GM23338 (cell line): ENCODE results near the gene ATG7. TPM values are rescaled to one million over a fixed set of nuclear protein-coding genes. Genes with fewer than 3 reads are reported as not detected.

Experiments used
- ATAC-seq: fragments of 200-7000 bp; cut with Tn5 transposase; 3 replicates; pipeline ENCODE4 v1.9.1; 2020
- DNase-seq: peaks from one replicate; pipeline ENCODE4 v3.0.0-alpha.2; 2015; ENCODE audit warnings: low spot score
- H2AFZ ChIP-seq: fragments of 200-600 bp; sonication (generic); 2 replicates; pipeline ENCODE4 v1.8.0; 2016; ENCODE audit warnings: antibody characterized with exemption, mild to moderate bottlenecking, moderate library complexity
- H3F3A ChIP-seq: fragments of 200-600 bp; sonication (generic); replicated peaks from 2 replicates; pipeline ENCODE4 v1.8.0; 2017; ENCODE audit warnings: antibody characterized with exemption, mixed run types, low read depth
- H3K27ac ChIP-seq: fragments of 200-600 bp; sonication (generic); 2 replicates; pipeline ENCODE4 v1.6.1; 2016; ENCODE audit warnings: low read depth
- H3K27me3 ChIP-seq: fragments of 200-600 bp; sonication (generic); 2 replicates; pipeline ENCODE4 v1.8.0; 2016; ENCODE audit warnings: mild to moderate bottlenecking, mixed run types, moderate library complexity; ENCODE audit not compliant: insufficient read depth
- H3K36me3 ChIP-seq: fragments of 200-600 bp; sonication (generic); 2 replicates; pipeline ENCODE4 v1.8.0; 2016; ENCODE audit warnings: mild to moderate bottlenecking; ENCODE audit not compliant: insufficient read depth
- H3K4me1 ChIP-seq: fragments of 200-600 bp; sonication (generic); 2 replicates; pipeline ENCODE4 v1.8.0; 2016; ENCODE audit warnings: mild to moderate bottlenecking, moderate library complexity; ENCODE audit not compliant: insufficient read depth
- H3K4me2 ChIP-seq: fragments of 200-600 bp; sonication (generic); 2 replicates; pipeline ENCODE4 v1.7.1; 2017; ENCODE audit warnings: mixed run types
- H3K4me3 ChIP-seq: fragments of 200-600 bp; sonication (generic); 2 replicates; pipeline ENCODE4 v1.6.1; 2016; ENCODE audit warnings: mixed run types
- H3K79me2 ChIP-seq: fragments of 200-600 bp; sonication (generic); replicated peaks from 2 replicates; pipeline ENCODE4 v1.8.0; 2017; ENCODE audit warnings: mild to moderate bottlenecking; ENCODE audit not compliant: insufficient read depth
- H3K9me2 ChIP-seq: fragments of 200-600 bp; sonication (generic); 2 replicates; pipeline ENCODE4 v1.8.0; 2017; ENCODE audit not compliant: insufficient read depth
- H4K20me1 ChIP-seq: fragments of 200-600 bp; sonication (generic); replicated peaks from 2 replicates; pipeline ENCODE4 v1.8.0; 2017; ENCODE audit warnings: mild to moderate bottlenecking; ENCODE audit not compliant: insufficient read depth
- H3K27ac Mint-ChIP-seq: 2 replicates; pipeline ENCODE4 v1.8.0; 2020; ENCODE audit warnings: inconsistent platforms, mild to moderate bottlenecking, moderate library complexity, mixed read lengths
- H3K27me3 Mint-ChIP-seq: 3 replicates; pipeline ENCODE4 v1.8.0; 2022; ENCODE audit warnings: low read depth, mild to moderate bottlenecking, moderate library complexity, mixed read lengths, inconsistent platforms; ENCODE audit not compliant: insufficient read depth, poor library complexity
- H3K36me3 Mint-ChIP-seq: 3 replicates; pipeline ENCODE4 v1.8.0; 2021; ENCODE audit warnings: low read depth, mild to moderate bottlenecking, inconsistent platforms, moderate library complexity, mixed read lengths
- H3K4me1 Mint-ChIP-seq: 3 replicates; pipeline ENCODE4 v1.8.0; 2020; ENCODE audit warnings: mild to moderate bottlenecking, inconsistent platforms, mixed read lengths
- H3K4me3 Mint-ChIP-seq: 3 replicates; pipeline ENCODE4 v1.8.0; 2021; ENCODE audit warnings: moderate library complexity, mild to moderate bottlenecking, inconsistent platforms, mixed read lengths
- H3K9me3 Mint-ChIP-seq: 3 replicates; pipeline ENCODE4 v1.8.0; 2020; ENCODE audit warnings: moderate library complexity, mild to moderate bottlenecking, inconsistent platforms, mixed read lengths
- CREB1 ChIP-seq: fragments of 250-450 bp; sonication (Bioruptor Pico); IDR thresholded peaks from 2 replicates; pipeline ENCODE4 v1.5.0; 2020; ENCODE audit warnings: low read depth, mild to moderate bottlenecking, moderate library complexity
- EZH2 ChIP-seq: fragments of 200-600 bp; sonication (generic); IDR thresholded peaks from one replicate; pipeline ENCODE4 v1.8.0; 2017; ENCODE audit warnings: antibody characterized with exemption, mild to moderate bottlenecking, low read depth; ENCODE audit not compliant: unreplicated experiment
- EZH2phosphoT487 ChIP-seq: fragments of 200-600 bp; sonication (generic); IDR thresholded peaks from one replicate; pipeline ENCODE4 v1.8.1; 2018; ENCODE audit warnings: antibody characterized with exemption; ENCODE audit not compliant: unreplicated experiment
- JUNB ChIP-seq: IDR thresholded peaks from one replicate; pipeline ENCODE4 v1.6.1; 2016; ENCODE audit warnings: antibody characterized with exemption; ENCODE audit not compliant: unreplicated experiment
- NANOG ChIP-seq: IDR thresholded peaks from 2 replicates; pipeline ENCODE4 v1.6.1; 2016; ENCODE audit warnings: antibody characterized with exemption, borderline replicate concordance
- POLR2AphosphoS5 ChIP-seq: IDR thresholded peaks from 2 replicates; pipeline ENCODE4 v1.6.1; 2016; ENCODE audit warnings: antibody characterized with exemption, low read depth
- REST ChIP-seq: IDR thresholded peaks from one replicate; pipeline ENCODE4 v1.6.1; 2018; ENCODE audit warnings: antibody characterized with exemption; ENCODE audit not compliant: unreplicated experiment
- ZNF114 ChIP-seq: fragments of 250-450 bp; sonication (Bioruptor Pico); IDR thresholded peaks from 2 replicates; pipeline ENCODE4 v1.5.0; 2020; ENCODE audit warnings: mild to moderate bottlenecking, moderate library complexity
- ZNF331 ChIP-seq: fragments of 250-450 bp; sonication (Bioruptor Pico); IDR thresholded peaks from 2 replicates; pipeline ENCODE4 v1.5.0; 2020; ENCODE audit warnings: low read depth, mild to moderate bottlenecking, moderate library complexity
- polyA plus RNA-seq: library from polyadenylated mRNA; unstranded; fragments of >200 nt; fragmentation: Nextera tagmentation; extraction: Ambion mirVana; gene quantifications from 2 replicates; pipeline ENCODE4 v1.2.1, GENCODE V29; 2016
- total RNA-seq: library from RNA; depleted of rRNA; stranded (reverse); fragments of >200 nt; shearing (Covaris generic); gene quantifications from 2 replicates; pipeline ENCODE4 v1.2.3, GENCODE V29; 2014
- TF ChIP-seq, protein P1 (sequence below): IDR thresholded peaks from 2 replicates; pipeline ENCODE4 v1.6.1; 2016; ENCODE audit warnings: antibody characterized with exemption
- TF ChIP-seq, protein P2 (sequence below), 2 experiments: fragments of 200-600 bp in 1 of 2; sonication (generic) in 1 of 2; conservative IDR thresholded peaks; 2 replicates each; pipeline versions ENCODE4 v1.5.1 to v1.6.1; 2016 to 2017; ENCODE audit warnings: antibody characterized with exemption in 2 of 2, low read depth in 2 of 2, mild to moderate bottlenecking in 2 of 2, moderate library complexity in 1 of 2

ATG7 gene
- total and polyA plus RNA-seq, 2 experiments from 2014 or later = 16.2 to 36.7 TPM

GRCh38 chr3:11245827-11246662 lies 26.2 kb upstream of the ATG7 start (continued):
- TF ChIP-seq, protein P1, sequence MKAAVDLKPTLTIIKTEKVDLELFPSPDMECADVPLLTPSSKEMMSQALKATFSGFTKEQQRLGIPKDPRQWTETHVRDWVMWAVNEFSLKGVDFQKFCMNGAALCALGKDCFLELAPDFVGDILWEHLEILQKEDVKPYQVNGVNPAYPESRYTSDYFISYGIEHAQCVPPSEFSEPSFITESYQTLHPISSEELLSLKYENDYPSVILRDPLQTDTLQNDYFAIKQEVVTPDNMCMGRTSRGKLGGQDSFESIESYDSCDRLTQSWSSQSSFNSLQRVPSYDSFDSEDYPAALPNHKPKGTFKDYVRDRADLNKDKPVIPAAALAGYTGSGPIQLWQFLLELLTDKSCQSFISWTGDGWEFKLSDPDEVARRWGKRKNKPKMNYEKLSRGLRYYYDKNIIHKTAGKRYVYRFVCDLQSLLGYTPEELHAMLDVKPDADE = no peak
- TF ChIP-seq EZH2phosphoT487 (no peak), CREB1 (CRISPR knock-in tag) (no peak), NANOG (no peak)

GRCh38 chr3:11246663-11246970 lies 25.6 kb upstream of the ATG7 start:
- H3K27me3 Mint-ChIP-seq = no peaks in the 10 kb centered on the region
- no peaks in the 10 kb centered on the region for H3K36me3 Mint-ChIP-seq
- H3K9me3 Mint-ChIP-seq = no peaks in the 10 kb centered on the region
- Histone ChIP-seq H3K27me3 (no peaks in the 10 kb centered on the region), H2AFZ (no peak overlapping the region), H3K36me3 (no peaks in the 10 kb centered on the region), H3K9me2 (no peaks in the 10 kb centered on the region), H3K4me3 (no peak overlapping the region), H4K20me1 (no peaks in the 10 kb centered on the region), H3K79me2 (no peaks in the 10 kb centered on the region), H3K4me1 (no peaks in the 10 kb centered on the region), H3K27ac (no peak overlapping the region), H3F3A (no peaks in the 10 kb centered on the region), H3K4me2 (no peak overlapping the region)
- TF ChIP-seq NANOG = no peak
- TF ChIP-seq JUNB = no peak
- TF ChIP-seq EZH2 = no peak
- no peak for TF ChIP-seq EZH2phosphoT487
- H3K27ac Mint-ChIP-seq = no peak overlapping the region
- H3K4me1 Mint-ChIP-seq = no peaks in the 10 kb centered on the region
- DNase-seq = no peak
- no peak overlapping the region for H3K4me3 Mint-ChIP-seq
- no peak for ATAC-seq

GRCh38 chr3:11247362-11247761 lies 24.8 kb upstream of the ATG7 start:
- no peak overlapping the region for H3K27ac Mint-ChIP-seq
- Histone ChIP-seq H4K20me1 (no peaks in the 10 kb centered on the region), H3K27me3 (no peaks in the 10 kb centered on the region), H2AFZ (no peak overlapping the region), H3K79me2 (no peaks in the 10 kb centered on the region), H3K36me3 (no peaks in the 10 kb centered on the region), H3K4me3 (no peak overlapping the region), H3K4me1 (no peaks in the 10 kb centered on the region), H3K27ac (no peak overlapping the region), H3K4me2 (no peak overlapping the region), H3F3A (no peaks in the 10 kb centered on the region), H3K9me2 (no peaks in the 10 kb centered on the region)
- no peaks in the 10 kb centered on the region for H3K9me3 Mint-ChIP-seq
- ATAC-seq = no peak
- no peak for DNase-seq
- H3K36me3 Mint-ChIP-seq = no peaks in the 10 kb centered on the region
- H3K4me1 Mint-ChIP-seq = no peaks in the 10 kb centered on the region
- no peaks in the 10 kb centered on the region for H3K27me3 Mint-ChIP-seq
- no peak overlapping the region for H3K4me3 Mint-ChIP-seq
- TF ChIP-seq ZNF331 (CRISPR knock-in tag) (no peak), REST (no peak), NANOG (no peak), POLR2AphosphoS5 (no peak), JUNB (no peak), ZNF114 (CRISPR knock-in tag) (no peak), CREB1 (CRISPR knock-in tag) (no peak), EZH2 (no peak), EZH2phosphoT487 (no peak)
- TF ChIP-seq, protein P2, sequence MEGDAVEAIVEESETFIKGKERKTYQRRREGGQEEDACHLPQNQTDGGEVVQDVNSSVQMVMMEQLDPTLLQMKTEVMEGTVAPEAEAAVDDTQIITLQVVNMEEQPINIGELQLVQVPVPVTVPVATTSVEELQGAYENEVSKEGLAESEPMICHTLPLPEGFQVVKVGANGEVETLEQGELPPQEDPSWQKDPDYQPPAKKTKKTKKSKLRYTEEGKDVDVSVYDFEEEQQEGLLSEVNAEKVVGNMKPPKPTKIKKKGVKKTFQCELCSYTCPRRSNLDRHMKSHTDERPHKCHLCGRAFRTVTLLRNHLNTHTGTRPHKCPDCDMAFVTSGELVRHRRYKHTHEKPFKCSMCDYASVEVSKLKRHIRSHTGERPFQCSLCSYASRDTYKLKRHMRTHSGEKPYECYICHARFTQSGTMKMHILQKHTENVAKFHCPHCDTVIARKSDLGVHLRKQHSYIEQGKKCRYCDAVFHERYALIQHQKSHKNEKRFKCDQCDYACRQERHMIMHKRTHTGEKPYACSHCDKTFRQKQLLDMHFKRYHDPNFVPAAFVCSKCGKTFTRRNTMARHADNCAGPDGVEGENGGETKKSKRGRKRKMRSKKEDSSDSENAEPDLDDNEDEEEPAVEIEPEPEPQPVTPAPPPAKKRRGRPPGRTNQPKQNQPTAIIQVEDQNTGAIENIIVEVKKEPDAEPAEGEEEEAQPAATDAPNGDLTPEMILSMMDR (conservative IDR thresholded peaks at IDR 0.05; ENCODE audit: low read depth in 2 of 2) = no peak
- TF ChIP-seq, protein P1 = no peak
